Upper lobe of right lung (tissue), 1 donor: ENCODE results near the gene ZC3H10. TPM values are rescaled to one million over a fixed set of nuclear protein-coding genes. Genes with fewer than 3 reads are reported as not detected.

ENCODE experiments used
- ATAC-seq: fragments of 200-7000 bp; cut with Tn5 transposase; one replicate; pipeline ENCODE4 v1.9.1; 2020; ENCODE audit warnings: mild to moderate bottlenecking, moderate library complexity
- DNase-seq: peaks from one replicate; pipeline ENCODE4 v3.0.0-alpha.2; 2020
- H3K27ac ChIP-seq: fragments of 200-600 bp; one replicate; pipeline ENCODE4 v1.8.0; 2022
- H3K27me3 ChIP-seq: fragments of 200-600 bp; one replicate; pipeline ENCODE4 v1.8.0; 2022; ENCODE audit warnings: mild to moderate bottlenecking
- H3K36me3 ChIP-seq: fragments of 200-600 bp; one replicate; pipeline ENCODE4 v1.8.0; 2022
- H3K4me1 ChIP-seq: fragments of 200-600 bp; one replicate; pipeline ENCODE4 v1.8.0; 2022
- H3K4me3 ChIP-seq: fragments of 200-600 bp; one replicate; pipeline ENCODE4 v1.8.0; 2022; ENCODE audit warnings: mild to moderate bottlenecking
- H3K9me3 ChIP-seq: fragments of 200-600 bp; one replicate; pipeline ENCODE4 v1.8.0; 2022
- intact Hi-C: fragments of 100-400 bp; cut with DNase I; formaldehyde crosslinking; loops from one replicate; pipeline ENCODE4 v1.11.0; 2022
- total RNA-seq: library from RNA; stranded (reverse); fragmentation: NEBNext Ultra II Directional; extraction: Animal tissue kit (Norgen Biotek cat#: 25700); gene quantifications from one replicate; pipeline ENCODE4 v1.2.1, GENCODE V29; 2021
- TF ChIP-seq, protein P1 (sequence below): fragments of 200-600 bp; IDR thresholded peaks from one replicate; pipeline ENCODE4 v1.8.0; 2022; ENCODE audit warnings: antibody characterized with exemption
- donor health status: DM: no; HTN: yes; CAD: no; lungs with severe emphysema.

ZC3H10 gene
- total RNA-seq, 1 donor from 2014 or later: 8.4 TPM

DNA sequence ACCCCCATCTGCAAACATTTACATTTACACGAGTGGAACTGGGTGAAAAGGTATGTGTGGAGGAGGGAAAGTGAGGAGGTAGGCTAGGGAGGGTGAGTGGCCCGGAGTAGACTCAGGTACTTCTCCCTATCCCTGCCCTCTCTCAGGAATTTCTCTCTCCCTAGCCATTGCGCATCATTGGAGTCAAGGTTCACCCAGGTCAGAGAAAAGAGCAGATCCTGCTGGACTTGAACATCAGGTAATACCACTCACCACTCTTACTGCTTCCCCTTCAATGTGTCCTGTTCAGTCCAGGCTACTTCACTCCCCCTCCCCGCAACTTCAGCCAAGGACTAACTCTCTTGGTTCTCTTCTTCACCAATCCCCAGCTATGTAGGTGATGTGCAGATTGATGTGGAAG, 12.8 kb downstream of the ZC3H10 start:
- intact Hi-C loops: no loop called here
- H3K27me3 ChIP-seq: no peaks in the 10 kb centered on the region
- peaks cover 27% of the 10 kb centered on the region for H3K4me1 ChIP-seq
- no peaks in the 10 kb centered on the region for H3K9me3 ChIP-seq
- H3K27ac ChIP-seq: no peak overlapping the region
- peaks cover 59% of the 10 kb centered on the region for H3K36me3 ChIP-seq
- TF ChIP-seq, protein P1, sequence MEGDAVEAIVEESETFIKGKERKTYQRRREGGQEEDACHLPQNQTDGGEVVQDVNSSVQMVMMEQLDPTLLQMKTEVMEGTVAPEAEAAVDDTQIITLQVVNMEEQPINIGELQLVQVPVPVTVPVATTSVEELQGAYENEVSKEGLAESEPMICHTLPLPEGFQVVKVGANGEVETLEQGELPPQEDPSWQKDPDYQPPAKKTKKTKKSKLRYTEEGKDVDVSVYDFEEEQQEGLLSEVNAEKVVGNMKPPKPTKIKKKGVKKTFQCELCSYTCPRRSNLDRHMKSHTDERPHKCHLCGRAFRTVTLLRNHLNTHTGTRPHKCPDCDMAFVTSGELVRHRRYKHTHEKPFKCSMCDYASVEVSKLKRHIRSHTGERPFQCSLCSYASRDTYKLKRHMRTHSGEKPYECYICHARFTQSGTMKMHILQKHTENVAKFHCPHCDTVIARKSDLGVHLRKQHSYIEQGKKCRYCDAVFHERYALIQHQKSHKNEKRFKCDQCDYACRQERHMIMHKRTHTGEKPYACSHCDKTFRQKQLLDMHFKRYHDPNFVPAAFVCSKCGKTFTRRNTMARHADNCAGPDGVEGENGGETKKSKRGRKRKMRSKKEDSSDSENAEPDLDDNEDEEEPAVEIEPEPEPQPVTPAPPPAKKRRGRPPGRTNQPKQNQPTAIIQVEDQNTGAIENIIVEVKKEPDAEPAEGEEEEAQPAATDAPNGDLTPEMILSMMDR: no peak
- DNase-seq (no peak), ATAC-seq (no peak)
- no peak overlapping the region for H3K4me3 ChIP-seq

DNA sequence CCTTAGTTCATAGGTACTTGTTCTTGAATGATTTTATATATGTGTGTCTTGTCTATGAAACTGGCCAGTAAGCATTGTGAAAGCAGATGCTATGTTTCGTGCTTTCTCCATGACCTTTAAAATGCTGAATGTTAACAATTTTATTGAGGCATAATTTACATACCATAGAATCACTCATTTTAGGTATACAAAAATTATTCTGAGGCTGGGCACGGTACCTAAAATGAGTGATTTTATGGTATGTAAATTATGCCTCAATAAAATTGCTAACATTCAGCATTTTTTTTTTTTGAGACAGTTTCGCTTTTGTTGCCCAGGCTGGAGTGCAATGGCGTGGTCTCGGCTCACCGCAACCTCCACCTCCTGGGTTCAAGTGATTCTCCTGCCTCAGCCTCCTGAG, 16.8 kb downstream of the ZC3H10 start:
- no peak for ATAC-seq
- DNase-seq: no peak
- TF ChIP-seq, protein P1: no peak
- intact Hi-C loops: no loop called here
- Histone ChIP-seq H3K4me1 (peaks cover 5% of the 10 kb centered on the region), H3K9me3 (no peaks in the 10 kb centered on the region), H3K27ac (no peak overlapping the region), H3K27me3 (no peaks in the 10 kb centered on the region), H3K36me3 (peaks cover 99% of the 10 kb centered on the region), H3K4me3 (no peak overlapping the region)

DNA sequence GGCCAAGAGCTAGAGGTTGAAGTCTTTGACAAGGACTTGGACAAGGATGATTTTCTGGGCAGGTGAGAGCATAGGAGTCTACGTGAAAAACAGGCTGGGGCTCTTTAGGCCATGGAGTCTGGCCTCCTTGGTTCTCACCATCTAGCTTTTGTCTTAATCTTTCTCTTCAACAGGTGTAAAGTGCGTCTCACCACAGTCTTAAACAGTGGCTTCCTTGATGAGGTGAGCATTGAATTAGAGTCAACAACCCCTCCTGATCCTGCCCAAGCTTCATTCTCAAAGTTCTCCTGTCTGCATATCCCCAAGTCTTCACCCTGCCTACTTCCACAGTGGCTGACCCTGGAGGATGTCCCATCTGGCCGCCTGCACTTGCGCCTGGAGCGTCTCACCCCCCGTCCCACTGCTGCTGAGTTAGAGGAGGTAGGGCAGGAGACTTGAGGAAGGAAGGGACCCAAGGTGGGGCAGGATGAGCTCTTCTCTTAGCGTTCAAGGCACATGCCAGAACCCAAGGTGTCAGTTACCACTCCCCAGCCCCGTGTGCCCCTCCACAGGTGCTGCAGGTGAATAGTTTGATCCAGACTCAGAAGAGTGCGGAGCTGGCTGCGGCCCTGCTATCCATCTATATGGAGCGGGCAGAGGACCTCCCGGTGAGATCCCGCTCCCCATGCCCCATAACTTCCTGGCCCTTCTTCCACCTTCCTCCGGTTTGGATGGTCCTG, 19.9 kb downstream of the ZC3H10 start:
- TF ChIP-seq, protein P1: no peak
- Histone ChIP-seq H3K36me3 (peaks cover 99% of the 10 kb centered on the region), H3K9me3 (no peaks in the 10 kb centered on the region), H3K27ac (no peak overlapping the region), H3K4me1 (no peaks in the 10 kb centered on the region), H3K27me3 (no peaks in the 10 kb centered on the region), H3K4me3 (no peak overlapping the region)
- DNase-seq (no peak), ATAC-seq (no peak)
- intact Hi-C loops: no loop called here

DNA sequence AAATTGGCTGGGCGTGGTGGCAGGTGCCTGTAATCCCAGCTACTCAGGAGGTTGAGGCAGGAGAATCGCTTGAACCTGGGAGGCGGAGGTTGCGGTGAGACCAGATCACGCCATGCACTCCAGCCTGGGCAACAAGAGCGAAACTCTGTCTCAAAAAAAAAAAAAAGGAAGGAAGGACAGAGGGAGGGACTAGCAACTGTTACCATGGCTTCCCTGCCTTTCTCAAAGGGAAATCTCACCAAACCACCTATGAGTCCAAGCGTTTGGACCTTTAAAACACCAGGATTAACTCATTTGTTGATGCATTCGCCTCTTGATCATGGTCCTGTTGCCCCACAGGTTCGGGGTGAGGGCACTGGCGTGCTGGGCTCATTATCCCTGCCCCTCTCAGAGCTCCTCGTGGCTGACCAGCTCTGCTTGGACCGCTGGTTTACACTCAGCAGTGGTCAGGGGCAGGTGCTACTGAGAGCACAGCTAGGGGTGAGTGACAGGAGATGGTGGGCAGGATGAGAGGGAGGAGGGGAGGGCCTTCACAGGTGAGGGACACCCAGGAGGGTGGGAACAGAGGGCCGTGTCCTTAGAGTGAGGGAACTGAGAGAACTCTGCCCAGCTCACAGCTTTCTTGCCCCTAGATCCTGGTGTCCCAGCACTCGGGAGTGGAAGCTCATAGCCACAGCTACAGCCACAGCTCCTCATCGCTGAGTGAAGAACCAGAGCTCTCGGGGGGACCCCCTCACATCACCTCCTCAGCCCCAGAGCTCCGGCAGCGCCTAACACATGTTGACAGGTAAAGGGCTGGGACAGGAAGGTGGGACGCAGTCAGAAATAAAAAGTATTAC, 24.1 kb downstream of the ZC3H10 start:
- Histone ChIP-seq H3K4me1 (peaks cover 12% of the 10 kb centered on the region), H3K36me3 (peaks cover 83% of the 10 kb centered on the region), H3K4me3 (no peak overlapping the region), H3K9me3 (no peaks in the 10 kb centered on the region), H3K27me3 (no peaks in the 10 kb centered on the region), H3K27ac (peak overlapping the region; percentile 56)
- intact Hi-C loops: no loop called here
- ATAC-seq (peak; percentile 44), DNase-seq (no peak)
- TF ChIP-seq, protein P1: no peak

DNA sequence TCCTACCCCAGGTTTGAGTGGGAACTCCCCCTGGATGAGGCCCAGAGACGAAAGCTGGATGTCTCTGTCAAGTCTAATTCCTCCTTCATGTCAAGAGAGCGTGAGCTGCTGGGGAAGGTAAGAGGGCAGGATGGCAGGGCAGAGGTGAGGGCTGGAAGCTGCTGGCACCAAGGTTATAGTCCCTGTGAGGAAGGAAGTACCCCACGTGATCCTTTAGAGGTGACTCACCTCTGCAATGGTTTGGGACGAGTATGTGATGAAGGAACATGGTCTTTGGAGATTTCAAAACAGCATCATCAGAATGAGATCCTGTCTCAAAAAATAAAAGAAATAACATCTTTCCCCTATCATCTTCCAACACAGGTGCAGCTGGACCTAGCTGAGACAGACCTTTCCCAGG, 25.2 kb downstream of the ZC3H10 start:
- ATAC-seq: peak; percentile 5
- H3K4me1 ChIP-seq: peaks cover 13% of the 10 kb centered on the region
- H3K4me3 ChIP-seq: no peak overlapping the region
- H3K9me3 ChIP-seq: no peaks in the 10 kb centered on the region
- TF ChIP-seq, protein P1: no peak
- peak overlapping the region; percentile 56 for H3K27ac ChIP-seq
- peaks cover 73% of the 10 kb centered on the region for H3K36me3 ChIP-seq
- intact Hi-C loops: no loop called here
- DNase-seq: no peak
- no peaks in the 10 kb centered on the region for H3K27me3 ChIP-seq
